Colonic mucosa (tissue), 4 donors: ENCODE data around the gene CCDC28B. TPM values are rescaled to one million over a fixed set of nuclear protein-coding genes. Genes with fewer than 3 reads are reported as not detected.

Experiments
- DNase-seq: peaks from one replicate; pipeline ENCODE4 v3.0.0-alpha.2; 2020
- H3K27ac ChIP-seq: fragments of 200-600 bp; one replicate; pipeline ENCODE4 v1.8.0; 2021
- H3K27me3 ChIP-seq: fragments of 200-600 bp; one replicate; pipeline ENCODE4 v1.8.0; 2021
- H3K36me3 ChIP-seq: fragments of 200-600 bp; one replicate; pipeline ENCODE4 v1.8.0; 2021
- H3K4me1 ChIP-seq: fragments of 200-600 bp; one replicate; pipeline ENCODE4 v1.8.0; 2021; ENCODE audit warnings: mild to moderate bottlenecking
- H3K4me3 ChIP-seq: fragments of 200-600 bp; one replicate; pipeline ENCODE4 v1.8.0; 2021
- H3K9ac ChIP-seq, 2 donors: one replicate each; pipeline ENCODE4 v1.7.0; 2013; ENCODE audit warnings: control low read depth in 2 of 2, low read depth in 2 of 2, low read length in 2 of 2
- H3K9me3 ChIP-seq: fragments of 200-600 bp; one replicate; pipeline ENCODE4 v1.8.0; 2021
- CTCF ChIP-seq: fragments of 200-600 bp; IDR thresholded peaks from one replicate; pipeline ENCODE4 v1.8.0; 2022; ENCODE audit warnings: antibody characterized with exemption, mild to moderate bottlenecking
- intact Hi-C: fragments of 100-400 bp; cut with DNase I; formaldehyde crosslinking; loops from one replicate; pipeline ENCODE4 v1.14.1; 2022
- total RNA-seq, 2 donors: library from RNA; stranded (reverse); fragmentation: NEBNext Ultra II Directional in 1 of 2; extraction: Animal tissue kit (Norgen Biotek cat#: 25700) in 1 of 2; gene quantifications; one replicate each; pipeline ENCODE4 v1.2.1, GENCODE V29; 2021
- donor health status: healthy.
- donor health status: DM: no; HTN: no; CAD: no.
- donor health status: DM: no; HTN: no; CAD: no.

Gene CCDC28B
- total RNA-seq, 2 donors from 2014 or later = 2.8 to 5.1 TPM

GRCh38 chr1:32170991-32171390 is 29.4 kb upstream of the CCDC28B start:
- intact Hi-C loops = no loop called here
- Histone ChIP-seq H3K9ac (no peak overlapping the region), H3K27ac (no peak overlapping the region), H3K4me3 (no peak overlapping the region), H3K27me3 (no peaks in the 10 kb centered on the region), H3K36me3 (peaks cover 30% of the 10 kb centered on the region), H3K4me1 (no peaks in the 10 kb centered on the region), H3K9me3 (no peaks in the 10 kb centered on the region)
- TF ChIP-seq CTCF = no peak
- DNase-seq = no peak

- intact Hi-C loops = no loop called here
- H3K36me3 ChIP-seq = peaks cover 23% of the 10 kb centered on the region
- H3K27ac ChIP-seq = no peak overlapping the region
- no peak for DNase-seq
- H3K4me1 ChIP-seq = no peaks in the 10 kb centered on the region
- H3K4me3 ChIP-seq = no peak overlapping the region
- no peaks in the 10 kb centered on the region for H3K27me3 ChIP-seq
- H3K9me3 ChIP-seq = no peaks in the 10 kb centered on the region
- no peak overlapping the region for H3K9ac ChIP-seq
- no peak for TF ChIP-seq CTCF
Observed at GRCh38 chr1:32172621-32173245, 27.7 kb upstream of the CCDC28B start.

GRCh38 chr1:32178380-32179192 is 21.8 kb upstream of the CCDC28B start:
- intact Hi-C loops = no loop called here
- peaks cover 6% of the 10 kb centered on the region for H3K4me1 ChIP-seq
- DNase-seq = no peak
- no peak for TF ChIP-seq CTCF
- no peaks in the 10 kb centered on the region for H3K27me3 ChIP-seq
- peak overlapping the region; percentile 88 for H3K27ac ChIP-seq
- no peaks in the 10 kb centered on the region for H3K9me3 ChIP-seq
- no peaks in the 10 kb centered on the region for H3K36me3 ChIP-seq
- H3K4me3 ChIP-seq = peak overlapping the region; percentile 63
- peak overlapping the region; percentile 45 to 89 for H3K9ac ChIP-seq

GRCh38 chr1:32179193-32179442 is 21.3 kb upstream of the CCDC28B start:
- H3K9me3 ChIP-seq = no peaks in the 10 kb centered on the region
- H3K27me3 ChIP-seq = no peaks in the 10 kb centered on the region
- intact Hi-C loops = no loop called here
- H3K27ac ChIP-seq = peak overlapping the region; percentile 88
- peak overlapping the region; percentile 63 for H3K4me3 ChIP-seq
- DNase-seq = no peak
- no peak for TF ChIP-seq CTCF
- no peaks in the 10 kb centered on the region for H3K36me3 ChIP-seq
- peak overlapping the region; percentile 45 to 89 for H3K9ac ChIP-seq
- H3K4me1 ChIP-seq = peaks cover 6% of the 10 kb centered on the region

GRCh38 chr1:32179443-32180185 is 20.8 kb upstream of the CCDC28B start, which contains the start of gene TXLNA:
TXLNA (plus strand) TSS chr1:32179675; CDS start chr1:32180346, 671 bp downstream.
- peak; percentile 96 for DNase-seq
- Histone ChIP-seq H3K9ac (peak within 1 kb of the TSS; percentile 72 to 89), H3K9me3 (no peaks in the 10 kb centered on the region), H3K36me3 (peaks cover 2% of the 10 kb centered on the region), H3K4me3 (peak within 1 kb of the TSS; percentile 63), H3K27me3 (no peaks in the 10 kb centered on the region), H3K27ac (peak within 1 kb of the TSS; percentile 88), H3K4me1 (peaks cover 6% of the 10 kb centered on the region)
- no peak for TF ChIP-seq CTCF
- intact Hi-C loops = no loop called here
